SW480 (cell line): ENCODE measurements around the gene EFNA1.
"Not testable (repeated sequence)": the region's sequence is repeated elsewhere in the genome, so short reads cannot be mapped to it uniquely, and the experiment has no call there.

Source experiments
- DNase-seq: peaks from one replicate; pipeline ENCODE4 v3.0.0-alpha.2; 2016; ENCODE audit warnings: low spot score

The EFNA1 gene

DNA sequence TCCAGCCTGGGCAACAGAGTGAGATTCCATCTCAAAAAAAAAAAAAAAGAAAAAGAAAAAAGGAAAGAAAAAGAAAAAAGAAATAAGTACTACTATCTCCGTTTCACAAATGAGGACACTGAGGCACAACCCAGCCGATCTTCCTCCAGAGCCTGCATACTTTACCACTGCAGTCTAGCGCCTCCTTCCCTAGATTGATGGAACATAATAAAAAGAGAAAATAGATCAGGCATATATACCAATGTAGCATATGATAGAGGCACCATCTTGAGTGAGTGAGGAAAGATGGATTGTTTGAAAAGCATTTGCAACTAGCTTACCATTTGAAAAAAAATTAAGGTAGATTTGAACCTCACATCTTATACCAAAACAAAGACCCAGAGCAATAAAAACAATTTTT lies 17.8 kb downstream of the EFNA1 start:
- no peak for DNase-seq

- not testable (repeated sequence) for DNase-seq
Observed at GRCh38 chr1:155155996-155156643, 28.4 kb downstream of the EFNA1 start.

- no peak for DNase-seq
Observed at GRCh38 chr1:155158991-155159390, 31.3 kb downstream of the EFNA1 start.

- DNase-seq: no peak
Observed at GRCh38 chr1:155160128-155160527, 32.5 kb downstream of the EFNA1 start.

DNA sequence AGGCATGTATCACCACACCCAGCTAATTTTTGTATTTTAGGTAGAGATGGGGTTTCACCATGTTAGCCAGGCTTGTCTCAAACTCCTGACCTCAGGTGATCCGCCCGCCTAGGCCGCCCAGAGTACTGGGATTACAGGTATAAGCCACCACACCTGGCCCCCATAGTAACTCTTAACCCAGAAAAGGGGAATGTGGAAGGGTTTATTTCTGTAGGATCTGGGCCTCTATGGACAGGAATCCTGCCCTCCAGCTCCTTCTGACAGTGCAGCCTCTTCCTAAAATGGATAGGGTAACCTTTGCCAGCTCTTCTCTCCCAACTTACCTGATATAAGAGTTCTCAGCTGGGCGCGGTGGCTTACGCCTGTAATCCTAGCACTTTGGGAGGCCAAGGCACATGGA lies 35.0 kb downstream of the EFNA1 start:
- not testable (repeated sequence) for DNase-seq

GRCh38 chr1:155163785-155164184 lies 36.1 kb downstream of the EFNA1 start:
- not testable (repeated sequence) for DNase-seq

DNA sequence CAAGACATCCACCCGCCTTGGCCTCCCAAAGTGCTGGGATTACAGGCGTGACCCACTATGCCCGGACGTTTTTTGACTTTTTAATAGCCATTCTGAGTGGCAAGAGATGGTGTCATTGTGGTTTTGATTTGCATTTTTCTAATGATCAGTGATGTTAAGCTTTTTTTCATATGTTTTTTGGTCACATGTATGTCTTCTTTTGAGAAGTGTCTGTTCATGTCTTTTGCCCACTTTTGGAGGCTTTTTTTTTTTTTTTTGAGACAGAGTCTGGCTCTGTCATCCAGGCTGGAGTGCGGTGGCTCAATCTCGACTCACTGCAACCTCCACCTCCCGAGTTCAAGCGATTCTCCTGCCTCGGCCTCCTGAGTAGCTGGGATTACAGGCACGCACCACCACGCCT lies 36.9 kb downstream of the EFNA1 start:
- DNase-seq: not testable (repeated sequence)

- DNase-seq: no peak
Observed at GRCh38 chr1:155166051-155166470, 38.4 kb downstream of the EFNA1 start.

- no peak for DNase-seq
Observed at GRCh38 chr1:155166471-155167165, 38.9 kb downstream of the EFNA1 start.

GRCh38 chr1:155167166-155168104 lies 39.8 kb downstream of the EFNA1 start:
- peak; percentile 80 for DNase-seq

DNA sequence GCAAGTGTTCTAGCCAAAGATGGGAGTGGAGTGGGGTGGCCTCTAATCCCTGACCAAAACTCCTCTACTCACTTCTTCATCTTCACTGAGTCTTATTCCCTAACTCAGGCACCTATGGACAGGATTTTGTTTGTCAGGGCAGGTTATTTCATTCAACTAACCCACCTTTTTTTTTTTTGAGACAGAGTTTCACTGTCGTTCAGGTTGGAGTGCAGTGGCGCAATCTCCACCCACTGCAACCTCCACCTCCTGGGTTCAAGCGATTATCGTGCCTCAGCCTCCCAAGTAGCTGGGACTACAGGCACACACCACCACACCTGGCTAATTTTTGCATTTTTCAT lies 40.4 kb downstream of the EFNA1 start:
- not testable (repeated sequence) for DNase-seq

DNA sequence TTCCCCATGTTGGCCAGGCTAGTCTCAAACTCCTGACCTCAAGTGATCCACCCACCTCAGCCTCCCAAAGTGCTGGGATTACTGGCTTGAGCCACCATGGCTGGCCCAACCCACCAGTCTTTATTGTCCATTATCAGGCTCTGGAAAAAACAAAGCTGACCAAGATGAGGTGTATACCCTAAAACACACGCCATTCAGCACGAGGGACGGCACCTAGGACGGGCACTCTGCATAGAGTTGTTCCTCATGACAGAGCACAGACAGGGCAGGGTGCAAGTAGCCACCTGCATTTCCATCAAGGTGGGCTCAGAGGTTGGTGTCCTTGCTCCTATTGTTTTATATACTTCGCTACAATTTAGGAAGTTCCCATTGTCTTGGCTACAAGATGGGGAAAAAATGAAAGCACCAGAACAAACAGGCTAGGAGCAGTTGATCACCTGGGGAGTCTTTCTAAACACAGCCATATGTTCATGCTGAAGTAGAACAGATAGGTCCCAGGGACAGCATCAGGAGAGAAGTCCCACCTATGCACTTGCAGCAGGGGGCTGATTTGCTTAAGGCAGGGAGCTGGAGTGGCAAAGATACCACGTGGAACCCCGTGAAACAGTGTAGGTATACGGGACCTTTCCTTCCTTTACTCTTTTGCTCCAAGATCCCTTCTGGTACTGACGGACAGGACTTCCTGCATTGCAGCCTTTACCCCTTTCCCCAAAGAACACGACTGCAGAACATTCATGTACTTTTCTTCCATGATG lies 41.0 kb downstream of the EFNA1 start:
- no peak for DNase-seq

GRCh38 chr1:155169541-155169940 lies 41.9 kb downstream of the EFNA1 start:
- DNase-seq: no peak

GRCh38 chr1:155170101-155170785 lies 42.6 kb downstream of the EFNA1 start:
- DNase-seq: no peak

- DNase-seq: no peak
Observed at GRCh38 chr1:155170806-155171205, 43.1 kb downstream of the EFNA1 start.

GRCh38 chr1:155171836-155172731 lies 44.4 kb downstream of the EFNA1 start:
- no peak for DNase-seq

DNA sequence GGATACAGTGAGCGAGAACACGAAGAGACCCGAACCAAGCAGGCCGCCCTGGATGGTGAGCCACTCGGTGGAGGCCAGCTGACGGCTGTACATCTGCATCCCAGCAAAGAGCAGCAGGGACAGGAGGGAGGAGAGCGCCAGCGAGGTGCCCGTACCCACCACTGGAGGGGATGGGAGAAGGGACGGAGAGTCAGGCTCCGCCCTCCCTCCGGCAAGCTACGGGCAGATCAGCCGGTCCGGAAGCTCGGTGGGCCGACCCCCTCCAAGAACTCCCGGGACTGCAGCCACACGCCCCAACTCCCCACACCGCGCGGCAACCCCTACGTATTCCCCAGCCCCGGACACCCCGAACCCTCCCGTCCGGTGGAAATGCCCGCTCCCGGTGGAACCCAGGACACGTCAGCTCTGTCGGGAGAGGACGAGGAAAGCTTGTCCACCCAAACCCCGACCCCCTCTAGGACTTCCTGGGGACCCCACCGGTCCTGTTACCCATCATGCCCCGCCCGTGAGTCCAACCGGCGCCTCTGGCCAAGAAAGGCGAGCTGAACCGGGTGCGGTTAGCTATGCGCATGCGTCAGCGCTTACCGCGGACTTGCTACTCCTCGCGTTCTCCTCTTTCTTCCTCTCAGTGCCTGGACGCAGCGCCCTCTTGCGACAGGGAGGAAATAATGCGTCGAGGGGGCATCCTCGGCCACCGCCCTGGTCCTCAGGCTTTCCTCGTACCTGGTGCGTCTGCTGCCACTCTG lies 45.2 kb downstream of the EFNA1 start, which contains the start of gene KRTCAP2:
KRTCAP2 (minus strand) TSS at position 573 of the 746 bp plus-strand sequence; CDS start at position 493, 80 bp downstream.
- DNase-seq: peak; percentile 94

DNA sequence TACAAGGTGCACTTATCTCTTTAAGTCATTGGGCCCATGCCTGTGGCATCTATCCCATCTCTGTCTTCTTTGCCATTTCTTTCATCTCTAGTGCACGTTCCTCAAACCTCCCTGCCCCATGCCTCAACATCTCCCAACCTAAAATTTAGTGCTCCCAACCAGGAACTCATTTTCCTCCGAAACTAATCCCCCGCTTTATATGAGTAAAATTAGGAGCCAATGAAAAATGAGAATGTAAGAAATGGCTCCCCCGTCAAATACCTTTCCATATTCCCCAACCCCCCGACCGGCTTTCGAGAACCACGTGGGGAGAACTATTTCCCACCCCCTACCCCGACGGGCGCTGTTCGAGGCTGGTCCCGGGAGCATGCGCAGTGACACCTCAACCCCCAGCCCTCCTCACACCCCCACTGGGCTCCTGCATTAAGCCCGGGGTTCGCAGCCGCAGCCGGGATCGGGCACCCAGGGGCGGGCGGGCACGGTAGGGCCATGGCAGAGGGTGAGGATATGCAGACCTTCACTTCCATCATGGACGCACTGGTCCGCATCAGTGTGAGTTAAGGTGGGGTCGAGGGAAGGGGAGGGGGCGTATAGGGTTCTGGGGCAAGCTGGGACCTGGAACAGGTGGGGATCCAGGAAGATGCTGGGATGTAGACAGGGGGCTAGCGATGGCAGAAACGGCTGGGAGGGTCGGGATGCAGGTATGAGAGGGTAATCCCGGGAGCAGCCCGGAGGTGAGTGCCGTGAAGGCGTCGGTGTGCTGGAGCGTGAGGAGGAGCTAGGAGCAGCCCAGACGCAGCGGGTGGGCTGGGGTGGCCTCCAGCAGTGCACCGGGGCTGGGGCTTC lies 46.0 kb downstream of the EFNA1 start, which contains the start of gene TRIM46:
TRIM46 (plus strand) TSS at position 372 of the 846 bp plus-strand sequence; CDS start at position 490, 118 bp downstream.
- DNase-seq: no peak
